Head of caudate nucleus (tissue), 42 donors: Measurements from ENCODE around the gene GPD2.

Experiments used
- DNase-seq, 42 donors: peaks; one replicate each; pipeline versions ENCODE4 v3.0.0 to v3.0.0-alpha.2; 2020 to 2021; ENCODE audit warnings: mixed read lengths in 7 of 42
- intact Hi-C: fragments of 100-400 bp; cut with DNase I; formaldehyde crosslinking; loops from one replicate; pipeline ENCODE4 v1.15.0; 2022

Gene GPD2

DNA sequence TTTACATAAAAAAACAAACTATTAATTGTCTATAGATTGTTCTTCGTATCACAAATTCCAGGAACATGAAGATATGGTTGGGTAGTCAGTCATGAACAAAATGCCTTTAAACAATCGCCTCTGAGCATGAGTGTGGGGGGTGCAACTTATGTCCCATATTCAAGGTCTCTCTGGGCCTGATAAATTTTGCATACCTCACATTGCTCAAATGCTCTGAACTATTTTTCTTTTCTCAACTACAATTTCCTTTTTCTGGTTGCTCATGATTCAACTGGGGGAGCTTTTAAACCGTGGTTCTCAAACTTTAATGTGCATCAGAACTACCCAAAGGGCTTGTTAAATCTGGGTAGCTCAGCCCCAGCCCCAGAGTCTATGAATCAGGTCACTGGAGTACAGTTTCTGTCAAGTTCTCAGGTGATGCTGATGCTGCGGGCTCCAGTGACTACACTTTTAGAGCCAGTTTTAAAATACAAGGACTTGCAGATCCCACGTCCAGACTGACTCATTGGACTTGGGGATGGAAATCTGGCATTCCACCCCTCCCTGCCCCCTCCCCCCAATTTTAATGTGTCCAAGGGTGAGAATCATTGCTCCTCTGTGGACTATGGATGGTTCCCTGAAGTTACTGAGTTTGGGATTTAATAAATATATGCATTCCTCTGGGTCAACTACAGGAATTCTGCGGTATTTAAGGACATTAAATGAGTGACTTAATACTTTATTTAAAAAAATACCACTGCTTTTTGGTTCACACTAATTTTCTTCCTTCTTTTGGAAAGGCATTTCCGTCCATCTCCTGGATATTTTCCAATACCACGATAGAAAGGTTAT is 1.5 kb upstream of the GPD2 start:
- intact Hi-C loops = loop anchor here (5.0 kb wide), 1 partner anchor 102 kb away; the partner anchor contains the start of gene NR4A2
- no peak for DNase-seq

DNA sequence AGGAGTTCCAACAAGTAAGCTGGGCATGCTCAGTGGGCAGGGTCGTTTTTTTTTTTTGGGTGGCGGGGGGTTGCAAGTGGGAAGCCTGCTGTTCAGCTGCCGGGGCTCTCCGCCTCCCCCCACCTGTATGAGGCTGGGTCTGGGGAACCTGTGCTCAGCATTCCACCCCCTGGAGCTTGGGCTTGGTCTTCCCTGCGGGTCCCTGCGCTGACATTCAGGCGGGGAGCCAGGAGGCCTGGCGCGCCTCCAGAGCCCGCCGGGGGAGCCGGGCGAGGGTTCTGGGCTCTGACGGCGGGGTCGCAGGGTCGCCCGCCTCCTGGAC is 822 bp upstream of the GPD2 start:
- DNase-seq = peak in 2 of 42 donors; percentile 7 to 31
- intact Hi-C loops = loop anchor here (5.0 kb wide), 1 partner anchor 103 kb away; the partner anchor contains the start of gene NR4A2

DNA sequence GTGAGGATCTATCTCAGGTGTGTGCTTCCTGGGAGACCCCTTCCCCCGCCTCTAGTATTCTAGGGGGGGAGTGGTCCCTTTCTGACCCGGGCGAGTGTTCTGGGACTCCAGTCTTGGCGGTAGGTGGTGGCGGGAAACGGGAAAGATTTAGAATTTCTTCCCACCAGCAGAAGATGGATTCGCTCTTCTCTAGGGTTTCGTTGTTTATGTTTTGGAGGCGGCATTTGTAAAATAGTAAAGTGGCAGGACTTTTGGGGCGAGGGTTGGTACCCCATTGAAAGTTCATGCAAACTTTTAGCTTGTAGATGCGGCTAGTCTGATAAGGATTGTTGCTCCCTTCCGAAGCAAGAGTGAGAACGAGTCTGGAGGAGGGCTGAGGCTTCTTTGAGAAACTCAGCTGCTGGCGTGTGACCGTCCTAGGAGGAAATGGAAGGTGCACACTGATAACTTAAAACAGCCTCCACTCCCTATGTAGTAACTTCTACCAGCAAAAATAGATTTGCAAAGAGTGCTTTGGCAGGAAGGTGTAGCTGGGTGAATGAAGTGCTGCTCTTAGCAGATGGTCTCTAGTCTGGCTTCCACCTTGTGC is 412 bp downstream of the GPD2 start:
- intact Hi-C loops = loop anchor here (2.0 to 5.0 kb wide), 2 partner anchors 36 to 104 kb away; partner anchors contain the start of gene NR4A2
- DNase-seq = peak in 22 of 42 donors; percentile 7 to 62 (median 30)

DNA sequence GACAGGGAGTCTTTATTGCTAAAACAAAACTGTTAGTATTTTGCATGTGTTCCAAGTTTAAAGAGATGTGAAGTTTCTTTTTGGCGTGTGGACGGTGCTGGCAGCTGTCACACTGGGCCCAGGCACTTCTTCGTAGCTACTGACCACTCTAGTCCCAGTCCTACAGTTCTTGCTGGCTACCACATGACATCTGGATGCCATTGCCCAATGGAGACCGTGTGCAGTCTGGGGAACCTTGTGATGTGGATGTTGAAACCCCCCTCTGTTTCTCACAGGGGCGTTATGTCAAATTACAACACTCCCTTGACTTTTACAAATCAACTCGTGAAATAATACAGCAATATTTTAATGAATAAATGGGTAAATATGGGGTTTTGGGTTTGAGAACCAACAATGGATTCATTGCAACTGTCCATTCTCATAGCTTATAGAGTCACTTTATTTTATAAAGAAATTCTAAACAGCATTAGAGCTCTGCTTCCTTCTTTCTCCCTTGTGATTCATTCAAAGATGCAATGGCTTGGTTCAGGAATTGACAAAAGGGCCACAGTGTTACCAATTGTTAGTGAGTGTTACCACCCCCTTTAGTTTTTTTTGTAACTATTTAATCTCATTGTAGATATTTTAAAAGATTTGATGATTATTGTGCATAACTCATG is 1.2 kb downstream of the GPD2 start:
- intact Hi-C loops = loop anchor here (2.0 to 5.0 kb wide), 2 partner anchors 37 to 105 kb away; partner anchors contain the start of gene NR4A2
- peak in 30 of 42 donors; percentile 4 to 70 (median 36) for DNase-seq

DNA sequence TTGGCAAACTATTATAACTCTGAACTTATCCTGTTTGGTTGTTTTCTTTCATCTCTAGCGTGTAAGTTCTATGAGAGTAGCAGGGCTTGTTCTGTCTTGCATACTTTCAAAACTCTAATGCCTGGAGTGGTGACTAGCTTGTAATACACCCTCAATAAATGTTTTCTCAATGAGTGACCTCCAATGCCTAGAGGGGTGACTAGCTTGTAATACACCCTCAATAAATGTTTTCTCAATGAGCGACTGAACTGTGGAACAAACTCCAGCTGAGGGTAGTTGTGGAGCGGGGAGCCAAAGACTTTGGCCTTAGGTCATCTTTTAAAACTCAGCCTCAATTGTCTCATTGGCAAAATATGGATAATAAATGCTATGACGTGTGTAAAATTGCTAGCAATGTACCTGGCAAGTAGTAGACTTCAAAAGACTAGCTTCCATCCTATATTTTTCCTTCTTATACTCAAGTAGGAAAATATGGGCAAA is 1.8 kb downstream of the GPD2 start:
- intact Hi-C loops = loop anchor here (2.0 to 5.0 kb wide), 2 partner anchors 37 to 106 kb away; partner anchors contain the start of gene NR4A2
- no peak for DNase-seq

DNA sequence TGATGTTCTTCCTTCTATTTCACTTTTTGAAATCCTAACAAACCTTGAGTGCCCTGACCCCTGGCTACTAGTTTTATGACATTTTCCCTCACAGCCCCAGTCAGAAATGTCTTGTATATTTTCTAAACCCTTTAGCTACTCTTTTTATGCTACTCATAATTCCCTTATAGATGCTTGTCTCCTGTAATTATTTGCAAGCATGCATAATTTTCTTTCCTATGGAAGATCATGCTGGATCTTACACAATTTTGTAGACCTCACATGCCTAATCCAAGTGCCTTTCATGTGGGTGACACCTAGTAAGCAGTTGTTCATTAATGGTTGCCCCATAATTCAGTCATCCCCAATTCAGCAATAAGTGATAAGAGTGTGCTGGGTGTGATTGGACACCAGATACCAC is 6.9 kb downstream of the GPD2 start:
- intact Hi-C loops = no loop called here
- no peak for DNase-seq

DNA sequence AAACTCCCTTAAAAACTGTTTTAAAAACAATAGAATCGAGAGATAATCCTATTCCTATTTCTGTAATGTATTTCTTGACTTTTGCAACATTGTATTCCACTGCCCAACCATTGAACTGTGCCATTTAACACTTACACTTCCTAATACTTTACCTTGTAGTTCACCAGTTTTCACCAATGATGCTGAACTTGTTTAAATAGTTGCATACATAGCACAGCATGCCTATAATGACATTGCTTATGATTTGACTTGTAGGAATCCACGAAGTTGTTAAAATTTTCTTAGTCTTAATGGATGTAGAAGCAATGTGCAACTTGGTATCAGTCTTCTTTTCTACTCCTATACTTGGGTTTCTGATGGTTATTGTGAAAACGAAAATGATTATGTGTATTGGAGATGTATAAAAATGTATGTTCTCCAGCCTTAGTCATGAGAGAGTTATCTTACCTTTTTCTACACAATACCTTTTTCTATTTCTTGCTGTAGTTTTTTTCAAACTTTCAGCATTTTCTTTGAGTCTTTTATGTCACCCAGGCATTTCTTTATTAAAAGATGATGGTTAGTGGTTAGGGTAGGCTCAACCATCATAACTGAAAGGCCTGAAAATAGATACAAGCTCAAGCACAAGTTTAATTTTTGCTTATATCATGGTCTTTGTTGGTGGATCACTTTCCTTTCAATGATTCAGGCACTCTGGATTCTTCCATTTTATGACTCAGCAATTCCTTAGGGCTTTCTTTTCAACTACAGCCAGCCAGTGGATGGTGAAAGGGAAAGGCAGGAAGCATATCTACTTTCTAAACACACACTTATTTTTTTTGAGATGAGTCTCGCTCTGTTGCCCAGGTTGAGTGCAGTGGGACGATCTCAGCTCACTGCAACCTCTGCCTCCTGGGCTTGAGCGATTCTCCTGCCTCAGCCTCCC is 9.4 kb downstream of the GPD2 start:
- intact Hi-C loops = no loop called here
- no peak for DNase-seq

DNA sequence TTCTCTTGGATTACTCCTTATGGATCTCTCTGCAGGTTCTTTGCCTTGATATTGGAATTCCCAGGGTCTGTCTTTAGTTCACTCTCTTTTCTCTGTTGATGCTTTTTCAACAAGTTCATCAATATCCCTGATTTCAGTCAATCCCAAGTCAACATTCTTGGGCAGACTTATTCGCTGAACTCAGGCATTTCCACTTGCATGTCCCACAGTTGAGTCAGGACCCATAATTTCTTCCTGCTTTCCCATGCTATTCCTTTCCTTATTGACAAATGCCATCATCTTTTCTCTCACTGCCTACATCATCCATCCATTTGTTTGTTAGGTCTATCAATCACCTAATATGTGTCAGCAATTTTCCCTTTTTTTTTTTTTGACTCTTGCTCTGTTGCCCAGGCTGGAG is 11.6 kb downstream of the GPD2 start:
- no peak for DNase-seq
- intact Hi-C loops = no loop called here

DNA sequence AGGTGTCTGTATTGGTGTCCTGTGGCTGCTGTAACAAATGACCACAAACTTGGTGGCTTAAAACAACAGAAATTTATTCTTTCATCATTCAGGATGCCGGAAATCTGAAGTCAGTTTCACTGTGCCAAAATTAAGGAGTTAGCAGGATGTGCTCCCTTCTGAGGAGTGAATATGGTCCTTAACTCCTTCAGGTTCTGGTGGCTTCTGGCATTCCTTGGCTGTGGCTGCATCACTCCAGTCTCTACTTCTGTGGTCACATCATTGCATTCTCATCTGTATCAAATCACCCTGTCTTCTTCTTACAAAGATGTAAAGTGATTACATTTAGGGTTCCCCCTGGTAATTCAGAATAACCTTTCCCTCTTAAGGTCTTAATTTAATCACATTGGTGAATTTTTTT is 12.6 kb downstream of the GPD2 start:
- intact Hi-C loops = no loop called here
- DNase-seq = no peak

DNA sequence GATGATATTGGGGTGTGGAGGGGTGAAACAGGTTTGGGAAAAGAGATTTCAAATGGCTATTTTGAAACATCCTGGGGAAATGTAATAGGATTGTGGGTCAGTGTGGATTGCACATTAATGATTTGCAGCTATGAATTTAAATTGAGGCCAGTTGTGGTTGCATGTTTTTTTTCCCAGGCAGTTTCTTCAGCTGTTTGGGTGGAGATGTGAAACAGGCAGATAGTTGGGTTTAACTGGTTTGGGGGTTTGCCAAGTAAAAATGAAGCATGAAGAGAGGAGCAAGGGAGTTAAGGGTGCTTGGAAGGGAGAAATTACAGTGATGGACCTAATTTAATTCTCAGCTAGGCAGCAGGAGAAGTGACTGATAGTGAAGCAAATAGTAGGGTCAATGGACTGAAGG is 16.8 kb downstream of the GPD2 start:
- no peak for DNase-seq
- intact Hi-C loops = no loop called here

DNA sequence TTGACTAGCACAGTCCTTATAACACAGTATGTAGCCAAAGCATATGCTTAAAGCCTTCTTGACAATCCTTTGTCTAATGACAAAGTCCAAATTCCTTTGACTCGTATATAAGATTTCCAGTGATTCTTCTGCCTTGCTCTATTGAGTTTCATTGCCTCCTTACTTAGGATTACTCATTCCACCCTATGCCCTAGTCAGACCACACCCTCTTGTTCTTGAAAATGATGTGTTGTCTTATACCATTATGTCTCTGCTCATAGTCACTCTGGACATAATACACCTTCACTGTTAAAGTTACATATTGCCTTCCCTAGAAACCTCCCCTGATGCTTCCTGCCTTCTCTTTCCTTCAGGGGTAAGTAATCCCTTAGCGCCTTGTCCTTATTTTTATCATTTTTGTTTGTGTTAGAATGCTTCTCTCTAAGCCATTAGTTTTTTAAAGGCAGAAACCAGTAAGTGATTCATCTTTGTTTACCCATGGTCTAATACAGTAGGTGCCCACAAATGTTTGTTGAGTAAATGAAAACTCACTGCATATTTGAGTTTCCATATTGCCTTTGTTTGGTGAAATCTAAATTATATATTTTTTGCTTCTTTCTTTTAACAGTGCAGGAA is 19.3 kb downstream of the GPD2 start:
- no peak for DNase-seq
- intact Hi-C loops = no loop called here

DNA sequence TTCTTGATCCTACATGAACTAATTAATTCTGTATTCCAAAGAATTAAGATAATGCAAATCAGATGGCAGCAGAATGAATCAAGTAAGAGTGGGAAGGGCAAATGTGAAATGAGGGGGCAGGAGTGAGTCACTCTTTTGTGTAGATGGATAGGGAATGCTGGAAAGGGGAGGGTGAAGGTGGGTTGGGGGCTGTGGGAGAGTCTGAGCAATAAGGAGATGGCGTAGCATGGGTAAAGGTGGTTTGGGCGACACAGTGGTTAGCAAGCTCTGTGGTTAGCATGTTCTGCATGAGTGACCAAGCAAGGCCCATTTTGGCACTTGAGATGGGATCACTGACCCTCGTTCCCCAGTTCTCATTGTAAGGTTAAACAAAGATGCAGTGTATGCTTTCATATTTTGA is 20.4 kb downstream of the GPD2 start:
- intact Hi-C loops = no loop called here
- peak in 30 of 42 donors; percentile 15 to 82 (median 46) for DNase-seq

DNA sequence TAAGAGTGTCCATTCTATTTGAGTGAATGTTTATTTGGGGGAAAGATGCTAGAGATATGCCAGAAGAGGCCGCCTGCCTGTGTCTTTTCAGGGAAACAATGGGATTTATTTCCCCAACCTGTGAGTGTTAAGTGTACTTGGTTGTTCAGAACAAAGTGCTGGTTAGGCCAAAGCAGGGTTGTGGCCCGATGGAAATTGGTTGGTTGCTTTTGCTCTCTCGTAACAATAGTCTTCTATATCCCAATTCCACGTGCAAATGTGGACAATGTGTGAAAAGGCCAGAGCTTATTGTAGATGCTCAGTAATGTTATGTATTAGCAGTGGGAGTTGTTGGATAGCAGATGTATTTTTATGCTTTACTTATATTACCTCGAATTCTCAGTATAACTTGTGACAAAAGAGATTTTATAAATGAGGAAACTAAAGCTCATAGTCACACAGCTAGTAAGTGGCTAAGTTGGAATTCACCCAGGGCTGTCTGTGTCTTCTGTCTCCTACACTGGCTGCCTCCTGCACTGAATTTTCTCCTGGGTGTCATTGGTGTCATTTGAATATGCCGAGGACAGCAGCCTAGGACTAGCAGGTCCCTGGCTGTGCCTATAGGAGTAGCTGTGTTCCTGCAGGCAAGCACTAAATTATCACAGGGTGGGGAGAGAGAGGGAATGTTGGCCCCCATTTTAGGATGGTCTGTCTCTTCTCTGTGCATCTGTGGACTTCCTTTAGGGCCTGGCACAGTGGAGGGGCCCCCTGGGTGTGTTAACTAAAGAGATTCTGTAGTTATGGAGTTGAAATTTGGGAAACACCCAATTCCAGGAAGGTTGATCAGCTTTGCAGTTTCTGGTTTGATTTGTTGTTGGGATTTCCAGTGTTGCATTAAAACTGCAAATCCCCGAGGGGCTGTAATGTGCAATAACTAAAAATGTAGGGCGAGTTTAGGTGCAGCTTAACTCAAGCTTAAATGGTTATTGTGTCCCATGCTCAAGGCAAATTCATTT is 21.6 kb downstream of the GPD2 start:
- DNase-seq = peak in 15 of 42 donors; percentile 9 to 53 (median 28)
- intact Hi-C loops = no loop called here

DNA sequence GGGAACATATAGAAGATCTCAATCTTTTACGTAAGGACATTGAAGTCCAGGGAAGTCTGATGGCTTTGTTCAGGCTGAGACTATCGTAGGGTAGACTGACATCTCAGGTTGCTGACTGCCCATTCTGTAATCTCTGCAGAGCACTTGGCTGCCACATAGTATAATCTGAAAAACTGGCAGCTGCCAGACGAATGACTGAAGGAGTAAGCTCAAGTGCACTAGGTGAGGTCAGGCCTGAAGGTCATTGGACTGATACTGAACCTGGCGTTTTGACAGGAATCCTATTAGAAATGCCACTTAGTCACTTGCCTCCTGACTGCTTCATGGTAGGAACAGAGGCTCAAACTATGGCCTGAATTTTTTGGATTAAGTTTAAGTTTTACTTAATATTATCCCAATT is 23.5 kb downstream of the GPD2 start:
- DNase-seq = no peak
- intact Hi-C loops = no loop called here

DNA sequence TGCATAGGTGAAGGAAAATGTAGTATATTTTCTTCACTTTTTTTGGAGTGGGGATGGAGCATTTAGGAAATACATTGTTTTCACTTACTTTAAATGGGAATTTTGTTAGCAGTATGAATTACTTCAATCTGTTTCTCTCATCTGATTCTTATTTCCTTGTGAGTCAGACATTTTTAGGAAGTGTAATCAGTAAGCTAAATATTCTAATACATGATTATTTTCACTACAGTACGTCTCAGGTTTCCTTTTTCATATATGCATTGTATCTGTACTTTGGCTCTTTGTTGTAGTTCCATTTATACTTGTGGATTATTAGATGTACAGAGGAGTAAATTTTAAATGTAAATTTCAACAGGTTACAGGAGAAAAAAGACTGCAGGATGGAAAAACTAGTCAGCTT is 27.9 kb downstream of the GPD2 start:
- intact Hi-C loops = no loop called here
- DNase-seq = no peak

DNA sequence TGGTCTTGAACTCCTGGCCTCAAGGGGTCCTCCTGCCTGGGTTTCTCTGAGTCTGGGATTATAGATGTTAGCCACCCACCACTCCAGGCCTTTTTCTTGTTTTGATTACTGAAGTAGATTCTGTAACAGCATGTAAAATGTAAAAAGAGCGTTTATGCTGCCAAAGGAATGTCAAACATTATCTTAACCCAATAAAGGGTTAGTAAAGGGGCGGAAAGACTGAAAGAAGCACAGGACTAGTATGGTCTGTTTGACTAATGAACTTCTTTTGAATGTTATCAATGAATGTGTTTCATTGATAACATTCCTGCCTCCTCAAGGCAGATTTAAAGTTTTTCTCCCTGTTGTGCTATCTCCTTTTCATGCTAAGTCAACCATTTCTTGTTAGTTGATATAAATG is 29.4 kb downstream of the GPD2 start:
- intact Hi-C loops = no loop called here
- DNase-seq = no peak

DNA sequence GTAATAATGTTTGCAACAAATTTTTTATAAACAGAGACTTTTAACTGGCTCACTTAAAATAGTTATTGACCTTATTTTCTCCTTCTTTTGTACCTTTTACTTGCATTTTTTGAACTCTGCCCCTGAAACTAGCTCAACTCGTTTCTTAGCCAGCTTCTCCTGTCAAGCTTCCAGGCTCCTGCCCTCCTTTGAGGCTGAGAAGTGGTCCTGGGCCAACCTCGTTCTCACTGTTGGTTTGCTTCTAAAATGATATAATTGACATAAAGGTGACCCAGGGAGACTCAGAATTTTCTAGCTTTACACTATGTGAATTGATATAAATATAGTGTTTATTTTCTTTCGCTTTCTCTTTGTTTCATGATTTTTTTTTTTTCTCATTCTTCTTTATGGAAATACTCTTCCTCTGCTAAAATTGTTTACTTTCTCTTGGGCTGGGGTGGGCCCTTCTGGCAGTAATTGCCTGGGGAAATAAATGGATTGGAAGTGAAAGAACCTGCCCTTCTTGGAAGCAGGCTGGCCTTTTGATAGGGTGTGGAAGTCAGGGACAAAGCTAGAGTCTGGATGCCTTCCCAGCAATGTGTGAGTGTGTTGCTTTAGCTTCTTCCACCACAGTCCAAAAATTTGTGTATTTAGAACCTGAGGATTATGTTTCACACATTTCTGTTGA is 30.7 kb downstream of the GPD2 start:
- intact Hi-C loops = no loop called here
- peak in 23 of 42 donors; percentile 8 to 75 (median 34) for DNase-seq
